ENCODE results near the gene NPW.

DNA sequence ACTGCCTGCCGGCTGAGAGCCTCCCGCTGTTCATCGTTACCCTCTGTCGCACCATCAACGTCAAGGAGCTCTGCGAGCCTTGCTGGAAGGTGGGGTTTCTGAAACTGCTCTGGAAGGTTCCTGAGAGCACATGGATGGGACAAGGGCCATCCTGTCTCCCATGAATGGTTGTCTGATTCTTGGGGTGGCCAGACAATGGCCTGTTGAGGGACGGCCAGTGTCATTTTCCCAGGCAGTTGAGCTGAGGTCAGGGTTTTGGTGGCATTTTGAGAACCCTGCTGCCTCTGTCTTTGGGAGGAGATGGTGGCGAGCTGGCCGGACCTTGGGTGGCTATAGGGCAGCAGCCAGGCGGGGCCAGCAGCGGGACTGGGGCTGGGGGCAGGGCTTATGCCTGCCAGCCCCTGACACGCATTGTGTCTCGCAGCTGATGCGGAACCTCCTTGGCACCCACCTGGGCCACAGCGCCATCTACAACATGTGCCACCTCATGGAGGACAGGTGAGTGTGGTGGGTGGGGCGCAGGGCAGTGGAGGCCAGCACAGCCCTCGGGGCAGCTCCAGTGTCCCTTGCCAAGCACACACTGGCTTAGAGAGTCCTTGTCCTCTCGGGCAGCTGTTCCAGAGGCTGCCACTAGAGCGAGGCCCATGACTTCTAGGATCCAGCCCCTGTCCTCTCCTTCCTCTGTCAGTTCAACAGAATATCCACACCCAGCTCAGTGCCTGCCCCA, 37.3 kb downstream of the NPW start:
- TF ChIP-seq, protein P1, sequence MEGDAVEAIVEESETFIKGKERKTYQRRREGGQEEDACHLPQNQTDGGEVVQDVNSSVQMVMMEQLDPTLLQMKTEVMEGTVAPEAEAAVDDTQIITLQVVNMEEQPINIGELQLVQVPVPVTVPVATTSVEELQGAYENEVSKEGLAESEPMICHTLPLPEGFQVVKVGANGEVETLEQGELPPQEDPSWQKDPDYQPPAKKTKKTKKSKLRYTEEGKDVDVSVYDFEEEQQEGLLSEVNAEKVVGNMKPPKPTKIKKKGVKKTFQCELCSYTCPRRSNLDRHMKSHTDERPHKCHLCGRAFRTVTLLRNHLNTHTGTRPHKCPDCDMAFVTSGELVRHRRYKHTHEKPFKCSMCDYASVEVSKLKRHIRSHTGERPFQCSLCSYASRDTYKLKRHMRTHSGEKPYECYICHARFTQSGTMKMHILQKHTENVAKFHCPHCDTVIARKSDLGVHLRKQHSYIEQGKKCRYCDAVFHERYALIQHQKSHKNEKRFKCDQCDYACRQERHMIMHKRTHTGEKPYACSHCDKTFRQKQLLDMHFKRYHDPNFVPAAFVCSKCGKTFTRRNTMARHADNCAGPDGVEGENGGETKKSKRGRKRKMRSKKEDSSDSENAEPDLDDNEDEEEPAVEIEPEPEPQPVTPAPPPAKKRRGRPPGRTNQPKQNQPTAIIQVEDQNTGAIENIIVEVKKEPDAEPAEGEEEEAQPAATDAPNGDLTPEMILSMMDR (IDR thresholded peaks at IDR 0.05; ENCODE audit: low read depth, low read length): peak; percentile 20
- TF ChIP-seq POLR2A (IDR thresholded peaks at IDR 0.05; ENCODE audit: extremely low read depth, insufficient read length): no peak
- TF ChIP-seq MYC (IDR thresholded peaks at IDR 0.05; ENCODE audit: low read depth, low read length): no peak

Measured in NB4 (cell line).